Small intestine (tissue), 7 donors: Measurements from ENCODE around the gene CCN5. TPM values are rescaled to one million over a fixed set of nuclear protein-coding genes. Genes with fewer than 3 reads are reported as not detected.

Experiments
- DNase-seq, 2 donors: peaks; one replicate each; pipeline versions ENCODE4 v3.0.0 to v3.0.0-alpha.2; 2013
- FAIRE-seq: peaks from 2 replicates; lab custom pipeline; 2012; peaks lifted over from hg19 to GRCh38; lab: Jason Lieb, UNC
- H3K27ac ChIP-seq, 3 donors: one replicate each; pipeline ENCODE4 v1.5.1; 2013; ENCODE audit warnings: low read length in 2 of 3, mild to moderate bottlenecking in 2 of 3, control low read depth in 1 of 3, inconsistent platforms in 1 of 3, low read depth in 1 of 3, moderate library complexity in 1 of 3
- H3K27me3 ChIP-seq, 3 donors: one replicate each; pipeline ENCODE4 v1.6.1; 2013; ENCODE audit warnings: low read length in 3 of 3, inconsistent platforms in 1 of 3; ENCODE audit not compliant: control insufficient read depth in 3 of 3, insufficient read depth in 3 of 3
- H3K36me3 ChIP-seq, 3 donors: one replicate each; pipeline ENCODE4 v1.6.1; 2013; ENCODE audit warnings: low read length in 3 of 3, inconsistent platforms in 1 of 3, low read depth in 1 of 3, mild to moderate bottlenecking in 1 of 3, moderate library complexity in 1 of 3; ENCODE audit not compliant: control insufficient read depth in 3 of 3, insufficient read depth in 2 of 3
- H3K4me1 ChIP-seq, 3 donors: one replicate each; pipeline ENCODE4 v1.6.1; 2013; ENCODE audit warnings: low read length in 2 of 3, inconsistent platforms in 1 of 3, low read depth in 1 of 3, mild to moderate bottlenecking in 1 of 3, moderate library complexity in 1 of 3; ENCODE audit not compliant: control insufficient read depth in 3 of 3, insufficient read depth in 2 of 3
- H3K4me3 ChIP-seq, 3 donors: one replicate each; pipeline ENCODE4 v1.5.1; 2013; ENCODE audit warnings: low read length in 3 of 3, control low read depth in 1 of 3, inconsistent platforms in 1 of 3, low read depth in 1 of 3, mild to moderate bottlenecking in 1 of 3, moderate library complexity in 1 of 3
- H3K9me3 ChIP-seq, 2 donors: one replicate each; pipeline ENCODE4 v1.6.1; 2013; ENCODE audit warnings: low read depth in 1 of 2, low read length in 1 of 2; ENCODE audit not compliant: control insufficient read depth in 2 of 2, insufficient read depth in 1 of 2
- WGBS, 3 donors: extraction: QIAGEN DNeasy Blood & Tissue Kit; methylation state at CpG; one replicate each; pipeline ENCODE4 v1.1.7; 2013; 5-methylcytosine and 5-hydroxymethylcytosine counted together
- polyA plus RNA-seq, 4 donors: library from polyadenylated mRNA; stranded (reverse) in 3 of 4; unstranded in 1 of 4; fragments of 200-250 nt in 3 of 4; fragments of 120-200 nt in 1 of 4; gene quantifications; one replicate each; pipeline versions ENCODE4 v1.2.1 to v1.2.3, GENCODE V29; 2013
- donor health status: healthy with polysubstance abuse.
- donor health status: control.
- donor health status: control.
- donor health status: Bipolar disorder and iron deficiency.
- donor health status: healthy.

The CCN5 gene
- polyA plus RNA-seq, 4 donors: 0.07 to 2.2 (median 1.9) TPM; not detected in 1

- FAIRE-seq: no peak
- Histone ChIP-seq H3K4me1 (peaks cover 0 to 2% (median 0%) of the 10 kb centered on the region in 3 donors), H3K27me3 (no peaks in the 10 kb centered on the region), H3K36me3 (no peaks in the 10 kb centered on the region), H3K4me3 (no peak overlapping the region), H3K27ac (no peak overlapping the region), H3K9me3 (no peaks in the 10 kb centered on the region)
- DNase-seq: no peak
- 46 to 58% (median 55%) methylated on average over 3 of the region's 3 CpGs for WGBS, 3 donors
Measured at GRCh38 chr20:44698351-44698750, 16.8 kb upstream of the CCN5 start.

GRCh38 chr20:44700306-44700705 is 14.9 kb upstream of the CCN5 start:
- peaks cover 0 to 2% (median 0%) of the 10 kb centered on the region in 3 donors for H3K4me1 ChIP-seq
- no peaks in the 10 kb centered on the region for H3K27me3 ChIP-seq

GRCh38 chr20:44701118-44701857 is 13.9 kb upstream of the CCN5 start:
- H3K27me3 ChIP-seq: no peaks in the 10 kb centered on the region
- FAIRE-seq (no peak), DNase-seq (no peak)
- no peaks in the 10 kb centered on the region for H3K4me1 ChIP-seq
- no peaks in the 10 kb centered on the region for H3K9me3 ChIP-seq
- H3K4me3 ChIP-seq: no peak overlapping the region
- 69 to 73% (median 71%) methylated on average over 15 of the region's 15 CpGs for WGBS, 3 donors
- no peaks in the 10 kb centered on the region for H3K36me3 ChIP-seq
- no peak overlapping the region for H3K27ac ChIP-seq

More at GRCh38 chr20:44700306-44700705, 14.9 kb upstream of the CCN5 start:
- no peak overlapping the region for H3K27ac ChIP-seq
- no peaks in the 10 kb centered on the region for H3K36me3 ChIP-seq
- no peak overlapping the region for H3K4me3 ChIP-seq
- no peaks in the 10 kb centered on the region for H3K9me3 ChIP-seq
- DNase-seq: no peak
- no peak for FAIRE-seq
- 79 to 88% (median 84%) methylated on average over 11 of the region's 11 CpGs for WGBS, 3 donors

GRCh38 chr20:44701858-44702256 is 13.3 kb upstream of the CCN5 start:
- no peak for FAIRE-seq
- Histone ChIP-seq H3K36me3 (no peaks in the 10 kb centered on the region), H3K4me3 (no peak overlapping the region), H3K4me1 (no peaks in the 10 kb centered on the region), H3K27me3 (no peaks in the 10 kb centered on the region), H3K27ac (no peak overlapping the region), H3K9me3 (no peaks in the 10 kb centered on the region)
- WGBS, 3 donors: 80 to 87% (median 84%) methylated on average over 7 of the region's 7 CpGs
- no peak for DNase-seq

- 35 to 60% (median 46%) methylated on average over 9 of the region's 9 CpGs for WGBS, 3 donors
- FAIRE-seq: no peak
- Histone ChIP-seq H3K27ac (no peak overlapping the region), H3K4me3 (no peak overlapping the region), H3K4me1 (no peaks in the 10 kb centered on the region), H3K9me3 (no peaks in the 10 kb centered on the region), H3K27me3 (no peaks in the 10 kb centered on the region), H3K36me3 (no peaks in the 10 kb centered on the region)
- peak in 1 of 2 donors; percentile 28 for DNase-seq
Measured at GRCh38 chr20:44702776-44703175, 12.4 kb upstream of the CCN5 start.

GRCh38 chr20:44703183-44703925 is 11.8 kb upstream of the CCN5 start:
- Histone ChIP-seq H3K27ac (no peak overlapping the region), H3K27me3 (no peaks in the 10 kb centered on the region), H3K9me3 (no peaks in the 10 kb centered on the region), H3K4me1 (no peaks in the 10 kb centered on the region), H3K4me3 (no peak overlapping the region), H3K36me3 (no peaks in the 10 kb centered on the region)
- 56 to 68% (median 64%) methylated on average over 12 of the region's 12 CpGs for WGBS, 3 donors
- FAIRE-seq: no peak
- DNase-seq: no peak

GRCh38 chr20:44703956-44704488 is 11.1 kb upstream of the CCN5 start:
- Histone ChIP-seq H3K27me3 (no peaks in the 10 kb centered on the region), H3K4me3 (no peak overlapping the region), H3K9me3 (no peaks in the 10 kb centered on the region), H3K4me1 (no peaks in the 10 kb centered on the region), H3K27ac (no peak overlapping the region), H3K36me3 (no peaks in the 10 kb centered on the region)
- 77 to 88% (median 86%) methylated on average over 9 of the region's 9 CpGs for WGBS, 3 donors
- FAIRE-seq: no peak
- DNase-seq: no peak

- DNase-seq: no peak
- Histone ChIP-seq H3K27ac (no peak overlapping the region), H3K4me1 (no peaks in the 10 kb centered on the region), H3K4me3 (no peak overlapping the region), H3K36me3 (no peaks in the 10 kb centered on the region), H3K9me3 (no peaks in the 10 kb centered on the region), H3K27me3 (no peaks in the 10 kb centered on the region)
- no peak for FAIRE-seq
- 42 to 61% (median 52%) methylated on average over 4 of the region's 4 CpGs for WGBS, 3 donors
Measured at GRCh38 chr20:44704551-44704971, 10.6 kb upstream of the CCN5 start.
